Stimulated activated naive CD4-positive, alpha-beta T cell treated with Interleukin-2 at 50 U/mL for 16 hours (primary cell): Measurements from ENCODE around the gene PPP6C.
A peak's percentile ranks its signal among the peaks of the same experiment; 100 is the strongest.
"Not testable (repeated sequence)": the region's sequence is repeated elsewhere in the genome, so short reads cannot be mapped to it uniquely, and the experiment has no call there.

ENCODE experiments used
- DNase-seq: peaks from one replicate; lab custom pipeline; 2025; lab: John Stamatoyannopoulos, UW

PPP6C gene

DNA sequence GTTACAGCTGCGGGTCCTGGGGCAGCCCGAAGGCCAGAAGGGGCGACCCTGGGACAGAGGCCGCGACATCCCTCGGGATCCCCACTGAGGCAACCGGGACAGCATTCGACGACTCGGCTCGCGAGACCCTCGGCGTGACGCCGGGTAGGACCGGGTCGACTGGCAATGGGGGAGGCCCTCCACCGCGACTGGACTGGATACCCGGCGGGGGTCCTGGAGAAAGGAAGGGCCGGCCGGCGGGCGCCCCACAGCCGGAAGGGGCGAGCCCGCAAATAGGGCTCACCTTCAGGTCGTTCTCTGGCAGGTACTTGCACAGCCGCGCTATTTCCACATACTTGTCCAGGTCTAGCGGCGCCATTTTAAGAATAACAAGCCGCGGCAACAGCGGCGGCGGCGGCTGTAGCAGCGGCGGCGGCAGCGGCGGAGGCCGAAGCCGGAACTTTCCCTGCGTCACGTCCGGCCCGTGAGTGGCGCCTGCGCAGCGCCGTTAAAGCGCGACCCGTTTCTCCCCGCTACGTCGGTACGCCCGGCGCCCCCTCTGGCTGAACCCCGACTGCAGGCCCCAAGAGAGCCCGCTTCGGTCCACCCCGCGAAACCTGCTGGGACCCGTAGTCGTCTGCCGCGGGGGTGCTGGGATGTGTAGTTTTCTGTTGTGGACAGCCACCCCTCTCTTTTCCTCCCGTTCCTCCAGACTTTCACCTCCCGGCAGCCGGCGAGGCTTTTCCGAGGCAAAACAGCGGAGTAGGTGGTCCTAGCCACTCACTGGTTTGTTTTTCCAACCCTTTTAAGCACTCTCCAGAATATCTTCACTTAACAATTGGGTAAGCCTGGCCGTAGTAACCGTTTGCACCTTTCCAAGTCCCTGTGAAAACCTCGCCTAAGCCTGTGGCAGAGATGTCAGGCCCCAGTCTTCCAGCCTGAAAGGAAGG, at the start of gene PPP6C:
TSS of gene PPP6C (minus strand) at position 443 of the 929 bp plus-strand sequence. CDS start at position 358, 85 bp downstream.
- DNase-seq = peak; percentile 98

DNA sequence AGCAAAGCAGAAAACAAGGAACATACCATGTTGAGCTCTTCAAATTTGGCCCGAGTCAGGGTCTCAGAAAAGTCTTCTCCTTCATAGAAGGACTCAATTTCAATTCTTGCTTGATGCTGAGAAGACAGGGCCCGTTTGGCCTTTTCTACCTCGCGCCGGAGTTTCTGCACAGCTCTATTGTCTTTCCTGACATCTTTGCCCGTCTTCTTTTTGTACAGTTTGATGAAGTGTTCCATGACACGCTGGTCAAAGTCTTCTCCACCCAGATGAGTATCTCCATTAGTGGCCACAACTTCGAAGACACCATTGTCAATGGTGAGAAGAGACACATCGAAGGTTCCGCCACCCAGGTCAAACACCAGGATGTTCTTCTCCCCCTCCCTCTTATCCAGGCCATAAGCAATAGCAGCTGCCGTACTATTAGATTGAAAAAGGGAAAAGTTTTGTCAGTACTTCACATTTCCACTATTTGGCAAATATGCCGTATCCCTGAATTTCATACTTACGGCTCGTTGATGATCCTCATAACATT, 49.4 kb upstream of the PPP6C start:
- DNase-seq = no peak

DNA sequence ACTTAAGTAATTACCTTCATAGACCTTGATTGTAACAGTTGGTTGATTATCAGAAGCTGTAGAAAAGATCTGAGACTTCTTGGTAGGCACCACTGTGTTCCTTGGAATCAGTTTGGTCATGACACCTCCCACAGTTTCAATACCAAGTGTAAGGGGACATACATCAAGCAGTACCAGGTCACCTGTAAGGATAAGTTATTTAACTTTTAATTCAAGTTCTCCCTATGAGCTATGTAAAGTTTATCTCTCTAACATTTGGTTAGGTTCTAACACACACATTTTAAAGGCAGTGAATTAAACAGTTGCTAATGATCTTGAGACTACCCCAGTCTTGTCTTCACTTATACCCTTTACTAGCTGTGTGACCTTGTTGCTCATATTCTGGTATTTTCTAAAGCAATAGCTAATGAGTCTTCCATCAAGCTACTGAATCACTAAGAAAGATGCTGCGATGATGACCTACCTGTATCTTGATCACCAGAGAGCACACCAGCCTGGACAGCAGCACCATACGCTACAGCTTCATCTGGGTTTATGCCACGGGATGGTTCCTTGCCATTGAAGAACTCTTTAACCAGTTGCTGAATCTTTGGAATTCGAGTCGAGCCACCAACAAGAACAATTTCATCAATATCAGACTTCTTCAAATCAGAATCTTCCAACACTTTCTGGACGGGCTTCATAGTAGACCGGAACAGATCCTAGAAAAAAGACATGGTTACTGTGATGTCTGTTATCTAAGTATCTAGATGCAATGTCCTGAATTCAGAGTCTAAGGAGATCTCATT, 48.7 kb upstream of the PPP6C start:
- DNase-seq = no peak

DNA sequence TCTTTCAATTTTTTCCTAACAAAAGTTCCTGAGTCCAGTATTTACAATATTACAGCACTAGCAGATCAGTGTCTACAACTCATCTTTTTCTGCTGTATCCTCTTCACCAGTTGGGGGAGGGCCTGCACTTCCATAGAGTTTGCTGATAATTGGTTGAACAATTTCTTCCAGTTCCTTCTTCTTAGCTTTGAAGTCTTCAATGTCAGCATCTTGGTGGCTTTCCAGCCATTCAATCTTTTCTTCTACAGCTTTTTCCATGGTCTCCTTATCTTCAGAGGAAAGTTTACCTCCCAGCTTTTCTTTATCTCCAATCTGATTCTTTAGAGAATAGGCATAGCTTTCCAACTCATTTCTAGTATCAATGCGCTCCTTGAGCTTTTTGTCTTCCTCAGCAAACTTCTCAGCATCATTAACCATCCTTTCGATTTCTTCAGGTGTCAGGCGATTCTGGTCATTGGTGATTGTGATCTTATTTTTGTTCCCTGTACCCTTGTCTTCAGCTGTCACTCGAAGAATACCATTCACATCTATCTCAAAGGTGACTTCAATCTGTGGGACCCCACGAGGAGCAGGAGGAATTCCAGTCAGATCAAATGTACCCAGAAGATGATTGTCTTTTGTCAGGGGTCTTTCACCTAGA, 47.0 kb upstream of the PPP6C start:
- not testable (repeated sequence) for DNase-seq

DNA sequence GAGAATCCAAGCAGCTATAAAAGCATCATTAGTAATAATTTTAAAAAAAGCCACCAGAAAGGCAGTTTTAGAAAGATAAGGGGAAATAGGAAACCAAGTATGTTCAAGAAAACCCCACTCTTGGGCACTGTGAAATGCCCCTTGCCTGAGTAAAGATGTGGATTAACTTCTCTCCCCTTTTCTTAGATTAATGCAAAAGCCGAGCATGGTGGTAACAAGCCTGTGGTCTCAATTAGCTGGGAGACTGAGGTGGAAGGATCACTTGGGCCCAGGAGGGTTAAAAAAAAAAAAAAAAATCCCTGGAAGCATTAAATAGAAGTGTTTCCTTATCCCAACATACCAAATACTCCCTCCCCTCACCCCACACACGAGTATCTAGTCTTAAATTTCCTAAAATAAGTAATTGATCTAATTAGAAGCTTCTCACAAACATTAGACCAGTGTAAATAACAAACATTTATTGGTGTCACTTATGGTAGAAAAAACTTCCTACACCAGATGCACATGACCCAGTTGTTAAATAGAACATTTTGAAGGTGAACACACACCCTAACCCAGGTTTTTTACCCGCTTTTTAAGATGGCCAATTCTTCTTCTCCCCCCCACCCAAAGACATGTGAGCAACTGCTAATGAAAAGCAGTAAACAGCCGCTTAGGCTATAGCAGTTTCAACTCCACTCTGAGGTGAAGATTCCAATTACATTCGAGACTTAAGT, 46.4 kb upstream of the PPP6C start:
- no peak for DNase-seq

DNA sequence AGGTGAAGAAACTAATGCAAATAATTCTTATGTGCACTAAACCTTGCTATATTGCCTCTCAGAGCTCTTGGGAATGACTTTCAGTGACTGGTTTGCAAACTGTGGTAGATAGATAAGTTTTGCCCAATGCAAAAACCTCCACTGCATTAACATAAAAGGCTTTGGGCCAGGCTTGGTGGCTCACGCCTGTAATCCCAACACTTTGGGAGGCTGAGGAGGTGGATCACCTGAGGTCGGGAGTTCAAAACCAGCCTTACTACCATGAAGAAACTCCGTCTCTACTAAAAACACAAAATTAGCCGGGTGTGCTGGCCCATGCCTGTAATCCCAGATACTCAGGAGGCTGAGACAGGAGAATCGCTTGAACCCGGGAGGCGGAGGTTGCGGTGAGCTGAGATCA, 44.5 kb upstream of the PPP6C start:
- not testable (repeated sequence) for DNase-seq

DNA sequence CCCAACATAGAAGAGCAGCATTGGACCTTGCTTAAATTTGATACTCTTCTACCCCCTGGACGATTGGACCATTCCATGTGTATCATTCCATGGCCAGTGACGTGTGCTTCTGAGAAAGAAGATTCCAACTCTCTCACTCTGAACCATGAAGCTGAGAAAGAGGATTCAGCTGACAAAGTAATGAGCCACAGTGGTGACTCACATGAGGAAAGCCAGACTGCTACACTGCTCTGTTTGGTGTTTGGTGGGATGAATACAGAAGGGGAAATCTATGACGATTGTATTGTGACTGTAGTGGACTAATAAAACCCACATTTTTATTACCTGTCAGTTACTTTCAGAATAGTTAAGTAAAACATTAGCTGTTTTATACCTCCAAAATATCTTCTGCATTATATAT, 44.1 kb upstream of the PPP6C start:
- DNase-seq = no peak

DNA sequence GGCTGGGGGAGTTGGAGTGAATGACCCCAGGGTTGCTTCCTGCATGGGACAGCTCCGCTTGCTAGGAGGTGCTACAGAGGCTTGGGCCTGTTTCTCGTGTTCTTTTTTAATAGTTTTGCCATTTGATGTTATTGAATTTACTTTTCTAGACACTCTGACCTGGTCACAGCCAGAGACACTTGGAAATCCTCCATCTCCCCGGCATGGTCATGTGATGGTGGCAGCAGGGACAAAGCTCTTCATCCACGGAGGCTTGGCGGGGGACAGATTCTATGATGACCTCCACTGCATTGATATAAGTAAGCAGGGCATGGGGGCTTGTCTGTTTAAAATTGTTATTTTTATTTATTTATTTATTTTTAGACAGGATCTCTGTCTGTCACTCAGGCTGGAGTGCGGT, 38.2 kb upstream of the PPP6C start:
- DNase-seq = no peak

DNA sequence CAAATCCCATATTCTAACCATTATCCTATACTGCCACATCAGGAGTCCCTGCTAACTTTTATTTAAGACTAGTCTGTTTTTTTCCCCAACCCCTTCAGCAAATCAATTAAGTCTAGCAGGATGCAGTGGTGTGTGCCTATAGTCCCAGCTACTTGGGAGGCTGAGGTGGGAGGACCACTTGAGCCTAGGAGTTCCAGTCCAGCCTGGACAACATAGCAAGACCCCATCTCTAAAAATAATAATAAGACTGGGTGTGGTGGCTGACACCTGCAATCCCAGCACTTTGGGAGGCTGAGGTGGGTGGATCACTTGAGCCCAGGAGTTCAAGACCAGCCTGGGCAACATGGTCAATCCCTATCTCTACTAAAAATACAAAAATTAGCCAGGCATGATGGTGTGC, 35.3 kb upstream of the PPP6C start:
- not testable (repeated sequence) for DNase-seq

DNA sequence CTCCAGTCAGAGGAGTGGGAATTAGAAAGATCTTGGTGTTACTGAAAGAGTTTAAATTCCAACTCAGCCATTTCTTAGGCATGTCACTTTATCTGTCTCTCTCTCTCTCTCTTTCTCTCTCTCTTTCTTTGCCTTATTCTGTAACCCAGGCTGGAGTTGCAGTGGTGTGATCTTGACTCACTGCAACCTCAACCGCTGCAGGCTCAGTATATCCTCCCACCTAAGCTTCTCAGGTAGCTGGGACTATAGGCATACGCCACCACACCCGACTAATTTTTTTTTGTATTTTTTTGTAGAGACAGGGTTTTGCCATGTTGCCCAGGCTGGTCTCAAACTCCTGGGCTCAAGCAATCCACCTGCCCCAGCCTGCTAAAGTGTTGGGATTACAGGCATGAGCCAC, 29.0 kb upstream of the PPP6C start:
- no peak for DNase-seq

DNA sequence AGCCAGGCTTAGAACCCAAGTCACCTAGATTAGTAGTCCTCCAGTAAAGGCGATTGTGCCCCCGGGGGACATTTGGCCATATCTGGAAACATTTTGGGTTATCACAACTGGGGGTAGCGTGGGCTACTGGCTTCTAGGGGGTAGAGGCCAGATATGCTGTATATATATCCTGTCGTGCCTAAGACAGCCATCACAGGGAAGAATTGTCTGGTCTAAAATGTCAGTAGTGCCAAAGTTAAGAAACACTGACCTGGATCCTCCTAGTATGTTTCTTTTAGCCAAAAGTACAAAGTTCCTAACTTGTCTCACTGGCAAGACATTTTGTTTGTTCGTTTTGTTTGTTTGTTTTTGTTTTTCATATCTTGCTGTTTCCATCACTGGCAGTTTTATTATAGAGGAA, 24.6 kb upstream of the PPP6C start:
- DNase-seq = no peak

DNA sequence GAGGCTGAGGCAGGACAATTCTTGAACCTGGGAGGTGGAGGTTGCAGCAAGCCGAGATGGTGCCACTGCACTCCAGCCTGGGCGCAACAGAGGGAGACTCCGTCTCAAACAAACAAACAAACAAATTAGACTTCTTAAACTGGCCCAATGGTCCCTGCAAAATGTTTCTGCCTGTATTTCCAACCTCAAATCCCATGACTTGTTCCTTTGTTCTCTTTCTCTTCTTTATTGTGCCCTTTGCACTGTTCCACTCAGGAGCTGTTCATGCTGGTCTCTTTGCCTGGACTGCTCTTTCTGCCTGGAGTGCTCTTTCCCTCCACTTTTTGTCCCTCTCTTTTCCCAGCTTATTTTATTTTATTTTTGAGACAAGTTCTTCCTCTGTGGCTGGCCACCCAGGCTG, 14.9 kb upstream of the PPP6C start:
- DNase-seq = no peak

DNA sequence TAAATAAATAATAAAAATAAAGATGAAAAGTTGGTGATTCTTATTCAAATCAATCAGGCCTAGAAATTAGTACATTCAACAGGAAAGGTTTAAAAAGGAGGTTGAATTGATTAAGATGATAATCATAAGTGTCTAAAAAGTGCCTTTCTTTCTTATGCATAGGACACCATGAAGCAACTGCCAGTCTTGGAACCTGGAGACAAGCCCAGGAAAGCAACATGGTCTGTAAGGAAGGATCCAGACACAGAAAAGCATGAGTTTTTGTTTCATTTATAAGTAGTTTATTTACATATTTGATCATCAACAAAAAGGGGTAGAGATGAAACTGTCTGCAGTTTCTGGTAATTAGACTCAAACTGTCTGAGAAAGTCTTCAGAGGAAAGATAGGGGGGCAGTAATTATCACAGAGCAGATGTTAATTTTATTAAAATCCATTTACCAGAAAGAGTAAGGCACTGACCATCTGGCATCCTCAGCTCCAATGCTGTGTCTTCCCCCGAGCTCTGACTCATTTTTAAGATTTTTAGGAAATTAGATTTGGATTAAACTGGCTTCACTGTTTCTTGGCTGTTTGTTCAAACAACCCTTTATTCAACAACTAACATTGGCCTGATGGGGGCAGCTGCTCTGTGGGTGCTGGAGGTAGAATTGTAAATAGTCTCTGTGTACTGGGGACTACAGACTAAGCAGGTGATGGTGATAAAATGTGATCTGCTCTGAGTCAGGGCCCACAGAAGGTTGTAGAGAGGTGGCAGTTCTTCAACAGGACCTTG, 13.4 kb upstream of the PPP6C start:
- no peak for DNase-seq

DNA sequence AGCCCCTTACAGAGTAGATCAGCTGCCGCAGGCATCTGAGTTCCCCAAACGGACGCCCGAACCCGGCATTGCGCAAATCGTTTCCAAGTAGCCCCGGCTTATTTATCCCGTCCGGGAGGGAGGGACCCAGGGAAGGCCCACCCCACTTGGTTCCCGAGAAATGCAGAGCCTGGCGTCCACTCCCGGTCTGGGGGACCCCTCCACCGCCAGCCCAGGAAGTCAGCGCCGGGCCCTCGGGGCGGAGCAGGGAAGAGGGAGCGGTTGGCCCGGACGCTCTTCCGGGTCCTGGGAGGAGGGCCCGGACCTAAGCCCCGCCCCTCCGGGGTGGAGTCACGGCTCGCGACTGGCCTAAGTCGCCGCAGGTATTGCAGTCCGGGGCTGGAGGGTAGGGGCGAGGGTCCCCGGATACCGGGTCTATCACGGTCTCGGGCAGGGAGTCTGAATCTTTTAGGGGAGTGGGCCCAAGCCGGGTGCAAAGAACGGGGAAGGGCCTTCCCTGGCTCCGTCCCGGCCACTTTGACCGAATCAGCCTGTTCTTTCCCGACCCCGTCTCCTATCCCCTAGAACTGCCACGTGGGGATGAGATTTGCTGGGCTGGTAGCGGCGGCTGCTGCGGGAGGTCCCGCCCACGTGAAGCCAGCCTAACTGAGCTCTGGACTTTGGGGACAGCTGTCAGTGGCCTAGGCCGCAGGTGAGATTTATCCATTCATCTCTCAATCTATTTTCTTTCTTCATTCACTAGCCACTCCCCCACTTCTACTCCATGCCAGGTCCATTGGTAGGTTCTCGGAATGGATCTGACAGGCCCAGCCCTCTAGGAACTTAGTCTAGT, 10.8 kb upstream of the PPP6C start, which contains the start of gene RABEPK:
TSS of gene RABEPK (plus strand) at position 327 of the 832 bp plus-strand sequence. CDS start 2,472 bp downstream, outside the sequence.
- peak; percentile 83 for DNase-seq

DNA sequence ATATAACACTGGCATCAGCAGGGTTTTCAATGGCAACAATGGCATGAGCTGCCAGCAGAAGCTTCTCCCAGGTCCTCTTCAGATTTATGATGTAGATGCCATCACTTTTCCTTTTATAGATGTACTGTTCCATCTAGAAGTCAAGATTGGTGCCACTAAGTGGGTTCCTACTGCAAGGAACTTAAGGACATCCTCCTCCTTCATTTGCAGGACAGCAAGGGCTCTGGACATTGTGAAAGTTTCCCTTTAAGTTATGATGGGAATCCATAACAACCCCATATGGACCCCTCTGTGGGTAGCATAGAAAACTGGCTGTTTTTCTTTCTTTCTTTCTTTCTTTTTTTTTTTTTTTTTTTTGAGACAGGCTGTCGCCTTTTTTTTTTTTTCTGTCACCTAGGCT, 6.0 kb upstream of the PPP6C start:
- not testable (repeated sequence) for DNase-seq

DNA sequence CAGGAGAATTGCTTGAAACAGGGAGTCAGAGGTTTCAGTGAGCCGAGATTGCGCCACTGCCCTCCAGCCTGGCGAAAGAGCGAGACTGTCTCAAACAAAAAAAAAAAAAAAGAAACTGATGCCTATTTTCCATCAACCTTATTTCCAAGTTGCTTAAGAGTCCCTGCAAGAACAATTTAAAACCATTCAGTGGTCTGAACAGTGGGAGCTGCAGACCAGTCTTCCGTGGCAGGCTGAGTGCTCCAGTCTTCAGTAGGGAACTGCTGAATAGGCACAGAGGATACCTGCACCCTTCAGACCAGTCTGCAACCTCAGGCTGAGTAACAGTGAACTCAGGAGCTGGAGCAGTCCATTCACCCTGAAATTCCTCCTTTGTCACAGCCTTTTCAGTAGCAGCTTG, 4.9 kb upstream of the PPP6C start:
- DNase-seq = not testable (repeated sequence)

DNA sequence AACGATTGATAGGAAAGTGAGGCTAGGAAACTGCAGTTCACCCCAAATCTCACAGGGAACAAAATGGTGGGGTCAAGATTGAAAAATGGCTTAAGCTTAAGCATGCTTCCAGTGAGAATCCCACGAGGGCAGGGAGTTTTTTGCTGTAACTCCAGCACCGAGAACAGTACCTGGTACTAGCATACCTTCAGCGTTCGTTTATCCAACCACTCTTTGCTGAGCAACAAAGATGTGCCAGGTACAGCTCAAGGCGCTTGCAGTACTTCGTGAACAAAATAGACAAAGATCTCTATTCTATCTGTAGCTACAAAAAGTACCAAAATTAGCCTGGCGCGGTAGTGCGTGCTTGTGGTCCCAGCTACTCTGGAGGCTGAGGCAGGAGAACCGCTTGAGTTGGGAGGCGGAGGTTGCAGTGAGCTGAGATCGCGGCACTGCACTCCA, 778 bp upstream of the PPP6C start:
- DNase-seq = peak; percentile 2

DNA sequence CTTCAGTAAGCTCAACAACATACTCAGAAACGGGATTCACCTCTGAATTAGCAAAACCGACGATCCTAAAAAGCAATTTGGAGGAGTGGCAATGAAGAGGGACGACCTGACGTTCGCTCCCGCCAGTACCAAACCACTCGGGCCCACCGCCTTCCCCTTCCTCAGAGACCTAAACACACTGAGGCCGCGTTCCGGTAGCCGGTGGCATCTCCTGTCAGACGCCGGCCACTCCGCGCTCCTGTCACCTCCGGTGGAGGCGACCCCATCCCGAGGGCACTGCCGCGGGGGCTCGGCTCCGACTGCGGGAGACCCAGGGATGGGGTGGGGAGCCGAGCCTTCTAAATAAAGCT, 617 bp downstream of the PPP6C start:
- DNase-seq = peak; percentile 9

DNA sequence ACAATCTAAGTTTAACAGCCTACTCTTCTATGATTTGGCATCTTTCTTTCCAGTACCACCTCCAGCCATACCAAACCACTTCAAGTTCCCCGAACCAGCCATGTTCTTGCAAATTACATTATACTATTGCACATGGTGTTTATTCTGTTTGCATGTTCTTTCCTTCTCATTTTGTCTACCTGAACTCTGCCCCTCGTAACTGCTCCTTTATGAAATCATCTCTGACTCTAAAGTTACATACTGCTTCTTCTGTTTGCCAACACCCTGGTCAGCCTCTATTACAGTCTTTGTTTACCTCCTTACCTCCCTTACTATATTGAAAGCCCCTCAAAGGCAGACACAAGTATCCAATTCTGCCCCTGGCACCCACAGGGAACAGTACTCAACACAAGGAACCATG, 6.0 kb downstream of the PPP6C start:
- no peak for DNase-seq

DNA sequence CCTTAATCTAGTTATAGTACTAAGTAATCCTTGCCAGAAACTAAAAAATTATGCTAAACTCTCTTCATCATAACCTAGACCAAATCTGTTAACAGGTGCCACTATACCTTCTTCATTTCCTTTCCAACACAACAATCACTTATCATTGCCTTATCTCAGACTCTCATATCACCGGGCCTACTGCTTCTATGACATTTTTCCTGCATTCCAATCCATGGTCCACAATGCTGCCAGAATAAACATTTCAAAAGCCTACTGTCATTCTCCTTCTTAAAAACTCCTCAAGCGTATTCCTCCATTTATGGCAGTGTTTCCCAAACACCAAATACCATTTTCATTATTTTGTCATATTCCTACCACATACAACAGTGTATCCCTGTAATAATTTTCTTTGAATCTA, 6.5 kb downstream of the PPP6C start:
- no peak for DNase-seq
